WERI-Rb-1 (cell line): ENCODE measurements around the gene KRTDAP.

Source experiments
- DNase-seq: peaks from one replicate; pipeline ENCODE4 v3.0.0-alpha.2; 2020
- H3K27ac ChIP-seq: fragments of 250-450 bp; sonication (Bioruptor Pico); 2 replicates; pipeline ENCODE4 v1.5.1; 2020; ENCODE audit warnings: mild to moderate bottlenecking, moderate library complexity
- H3K27me3 ChIP-seq: fragments of 250-450 bp; sonication (Bioruptor Pico); 2 replicates; pipeline ENCODE4 v1.5.1; 2021; ENCODE audit warnings: mild to moderate bottlenecking, low read depth, moderate library complexity; ENCODE audit not compliant: insufficient read depth, severe bottlenecking
- H3K36me3 ChIP-seq: fragments of 250-450 bp; sonication (Bioruptor Pico); 2 replicates; pipeline ENCODE4 v1.5.1; 2020; ENCODE audit warnings: mild to moderate bottlenecking, moderate library complexity
- H3K4me3 ChIP-seq: 2 replicates; pipeline ENCODE4 v1.5.1; 2011; ENCODE audit warnings: low read depth, mild to moderate bottlenecking, control low read depth, low read length
- H3K9me3 ChIP-seq: fragments of 250-450 bp; sonication (Bioruptor Pico); 2 replicates; pipeline ENCODE4 v1.5.1; 2021; ENCODE audit warnings: mild to moderate bottlenecking, moderate library complexity; ENCODE audit not compliant: severe bottlenecking
- CTCF ChIP-seq: IDR thresholded peaks from 2 replicates; pipeline ENCODE4 v1.5.1; 2011; ENCODE audit warnings: low read depth, mild to moderate bottlenecking, control low read depth, inconsistent platforms, low read length

Gene KRTDAP

DNA sequence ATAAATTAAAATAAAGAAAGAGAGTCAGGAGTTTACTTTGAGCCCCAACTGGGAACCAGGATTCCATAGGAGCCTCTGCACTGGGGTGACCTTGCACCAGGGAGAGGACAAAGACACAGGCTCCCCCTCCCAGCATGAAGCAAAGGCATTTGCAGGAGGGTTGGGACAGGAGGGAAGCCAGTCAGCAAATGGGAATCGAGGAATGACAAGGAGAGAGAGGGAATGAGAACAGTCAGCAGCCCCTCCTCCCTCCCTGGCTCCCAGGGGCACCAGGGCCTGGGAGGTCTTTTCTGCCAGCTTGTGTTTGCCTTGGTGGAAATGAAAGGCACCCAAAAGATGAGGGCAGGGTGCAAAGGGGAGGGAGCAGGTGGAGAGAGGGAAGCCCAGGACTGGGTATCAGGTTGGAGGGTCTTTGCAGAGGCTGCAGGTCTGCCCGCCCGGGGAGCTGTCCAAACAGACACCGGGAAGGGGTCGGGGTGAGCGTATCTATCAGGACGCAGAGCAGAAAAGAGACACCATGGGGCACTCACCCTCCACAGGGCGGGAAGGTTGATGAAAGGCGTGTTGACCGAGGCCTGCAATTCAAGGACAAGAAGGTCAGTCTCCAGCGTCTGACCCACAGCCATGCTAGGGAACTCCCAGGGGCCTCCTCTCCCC, 34.0 kb upstream of the KRTDAP start:
- H3K36me3 ChIP-seq = no peaks in the 10 kb centered on the region
- H3K4me3 ChIP-seq = no peak overlapping the region
- no peak for TF ChIP-seq CTCF
- H3K9me3 ChIP-seq = no peaks in the 10 kb centered on the region
- DNase-seq = no peak
- H3K27ac ChIP-seq = no peak overlapping the region
- H3K27me3 ChIP-seq = no peaks in the 10 kb centered on the region

DNA sequence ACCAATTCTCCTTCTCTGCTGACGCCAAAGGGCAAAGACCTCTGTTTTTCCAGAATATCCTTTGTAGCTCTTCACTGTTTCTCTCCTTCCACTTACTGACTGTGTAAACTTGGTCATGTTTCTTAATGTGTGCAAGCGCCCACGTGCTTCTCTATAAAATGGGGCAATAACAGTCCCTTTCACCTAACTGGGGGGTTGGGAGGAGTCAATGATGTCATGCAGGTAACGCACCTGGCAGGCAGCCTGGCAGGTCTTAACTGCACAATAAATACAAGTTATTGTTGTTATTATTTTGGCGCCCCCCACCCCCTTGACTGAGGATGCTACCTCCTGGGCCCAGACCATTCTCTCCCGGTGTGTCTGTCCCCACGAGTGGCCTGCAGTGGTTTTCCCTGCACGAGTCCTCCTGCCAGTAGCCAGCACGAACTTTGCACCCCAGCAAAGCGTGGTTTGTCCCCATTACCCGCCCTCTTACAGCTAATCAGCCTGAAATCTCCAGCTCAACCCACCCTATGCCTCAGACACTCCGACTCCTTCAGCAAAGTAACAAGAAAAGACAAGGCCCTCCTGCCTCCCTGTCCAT, 32.6 kb upstream of the KRTDAP start:
- H3K36me3 ChIP-seq = no peaks in the 10 kb centered on the region
- no peak overlapping the region for H3K4me3 ChIP-seq
- DNase-seq = no peak
- no peak overlapping the region for H3K27ac ChIP-seq
- H3K9me3 ChIP-seq = no peaks in the 10 kb centered on the region
- H3K27me3 ChIP-seq = no peaks in the 10 kb centered on the region
- TF ChIP-seq CTCF = no peak

DNA sequence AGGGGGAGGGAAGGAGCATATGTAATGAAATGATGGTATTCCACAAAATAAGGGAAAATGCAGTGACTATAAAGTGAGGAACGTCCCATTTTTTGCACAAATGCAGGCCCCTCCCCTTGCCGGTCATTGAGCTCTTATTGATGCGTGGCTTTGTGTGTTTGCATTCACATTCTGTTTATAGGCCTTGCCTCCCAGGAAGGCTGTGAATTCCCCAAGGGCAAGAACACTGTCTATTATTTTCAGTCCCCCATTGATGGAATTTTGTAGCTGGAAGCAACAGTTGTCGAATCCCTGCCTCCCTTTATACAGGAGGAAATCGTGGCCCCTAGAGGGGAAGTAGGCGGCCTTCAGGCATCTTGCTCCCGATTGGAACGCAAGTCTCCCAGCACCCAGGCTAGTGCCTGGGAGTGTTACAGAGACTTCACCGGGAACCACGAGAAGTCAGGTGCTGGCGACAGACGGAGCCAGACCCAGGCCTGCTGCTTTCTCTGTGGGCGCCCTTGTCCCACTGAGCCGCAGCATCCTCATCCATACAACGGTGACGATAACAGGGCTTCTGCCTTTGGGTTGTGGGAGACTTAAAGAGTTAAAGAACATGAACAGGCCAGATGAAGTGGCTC, 31.0 kb upstream of the KRTDAP start:
- no peak for DNase-seq
- no peak overlapping the region for H3K4me3 ChIP-seq
- no peak for TF ChIP-seq CTCF
- no peaks in the 10 kb centered on the region for H3K27me3 ChIP-seq
- H3K9me3 ChIP-seq = no peaks in the 10 kb centered on the region
- H3K36me3 ChIP-seq = no peaks in the 10 kb centered on the region
- H3K27ac ChIP-seq = no peak overlapping the region

GRCh38 chr19:35519291-35519690, 29.0 kb upstream of the KRTDAP start:
- Histone ChIP-seq H3K27ac (no peak overlapping the region), H3K36me3 (no peaks in the 10 kb centered on the region), H3K27me3 (no peaks in the 10 kb centered on the region), H3K9me3 (no peaks in the 10 kb centered on the region), H3K4me3 (no peak overlapping the region)
- no peak for DNase-seq
- TF ChIP-seq CTCF = no peak

GRCh38 chr19:35518313-35518712, 28.0 kb upstream of the KRTDAP start:
- H3K36me3 ChIP-seq = no peaks in the 10 kb centered on the region
- no peak for TF ChIP-seq CTCF
- no peak overlapping the region for H3K27ac ChIP-seq
- no peak overlapping the region for H3K4me3 ChIP-seq
- H3K9me3 ChIP-seq = no peaks in the 10 kb centered on the region
- no peak for DNase-seq
- H3K27me3 ChIP-seq = no peaks in the 10 kb centered on the region
